Neural cell (in vitro differentiated cells): ENCODE data around the gene JAK3. TPM values are rescaled to one million over a fixed set of nuclear protein-coding genes. Genes with fewer than 3 reads are reported as not detected.

Experiments used
- H2AFZ ChIP-seq: fragments of 200-600, 300-800 bp; sonication (generic), shearing (Covaris generic); 2 replicates; pipeline ENCODE4 v1.6.0; 2014; ENCODE audit warnings: low read depth, mild to moderate bottlenecking, antibody characterized with exemption, low read length, moderate library complexity
- H3F3A ChIP-seq: fragments of 200-600 bp; shearing (Covaris generic); 2 replicates; pipeline ENCODE4 v1.6.1; 2016; ENCODE audit warnings: mild to moderate bottlenecking, moderate library complexity, mixed read lengths, antibody characterized with exemption, low read length; ENCODE audit not compliant: insufficient read depth, poor library complexity, severe bottlenecking
- H3K27ac ChIP-seq: fragments of 200-600, 300-800 bp; sonication (generic), shearing (Covaris generic); 2 replicates; pipeline ENCODE4 v1.5.1; 2014; ENCODE audit warnings: mild to moderate bottlenecking, low read length, moderate library complexity
- H3K27me3 ChIP-seq: fragments of 300-800, 200-600 bp; sonication (generic), shearing (Covaris generic); 2 replicates; pipeline ENCODE4 v1.6.0; 2014; ENCODE audit warnings: mild to moderate bottlenecking, low read depth, low read length, moderate library complexity; ENCODE audit not compliant: insufficient read depth
- H3K36me3 ChIP-seq: fragments of 300-800, 200-600 bp; sonication (generic), shearing (Covaris generic); 2 replicates; pipeline ENCODE4 v1.5.1; 2014; ENCODE audit warnings: mild to moderate bottlenecking, antibody characterized with exemption, low read length, moderate library complexity; ENCODE audit not compliant: insufficient read depth
- H3K4me2 ChIP-seq: fragments of 300-800, 200-600 bp; sonication (generic), shearing (Covaris generic); 2 replicates; pipeline ENCODE4 v1.6.0; 2014; ENCODE audit warnings: mild to moderate bottlenecking, low read length
- H3K4me3 ChIP-seq: fragments of 300-800, 200-600 bp; sonication (generic), shearing (Covaris generic); 2 replicates; pipeline ENCODE4 v1.5.1; 2014; ENCODE audit warnings: mild to moderate bottlenecking, low read length, moderate library complexity
- H3K79me2 ChIP-seq: fragments of 200-600 bp; shearing (Covaris generic); replicated peaks from 2 replicates; pipeline ENCODE4 v1.6.0; 2014; ENCODE audit warnings: mild to moderate bottlenecking, low read length, moderate library complexity; ENCODE audit not compliant: insufficient read depth
- H3K9ac ChIP-seq: fragments of 300-800, 200-600 bp; sonication (generic), shearing (Covaris generic); 2 replicates; pipeline ENCODE4 v1.6.1; 2016; ENCODE audit warnings: mild to moderate bottlenecking, low read length, mixed read lengths
- H3K9me2 ChIP-seq: fragments of 200-600 bp; shearing (Covaris generic); 2 replicates; pipeline ENCODE4 v1.6.1; 2016; ENCODE audit warnings: mild to moderate bottlenecking, low read length, mixed read lengths; ENCODE audit not compliant: insufficient read depth
- H3K9me3 ChIP-seq: fragments of 200-600, 300-800 bp; sonication (generic), shearing (Covaris generic); 2 replicates; pipeline ENCODE4 v1.6.1; 2016; ENCODE audit warnings: mild to moderate bottlenecking, mixed run types, low read length, moderate library complexity, mixed read lengths
- H4K20me1 ChIP-seq: fragments of 200-600 bp; shearing (Covaris generic); 2 replicates; pipeline ENCODE4 v1.6.1; 2016; ENCODE audit warnings: mild to moderate bottlenecking, mixed run types; ENCODE audit not compliant: insufficient read depth
- CTCF ChIP-seq: fragments of 450-650 bp; IDR thresholded peaks from 2 replicates; pipeline ENCODE4 v1.5.1; 2014; ENCODE audit warnings: antibody characterized with exemption, mild to moderate bottlenecking, moderate library complexity; ENCODE audit not compliant: poor library complexity, severe bottlenecking
- EP300 ChIP-seq: fragments of 450-650 bp; conservative IDR thresholded peaks from 2 replicates; pipeline ENCODE4 v1.6.1; 2014; ENCODE audit warnings: antibody characterized with exemption, mild to moderate bottlenecking, moderate library complexity; ENCODE audit not compliant: poor library complexity, severe bottlenecking
- EZH2 ChIP-seq: fragments of 200-600, 300-800 bp; shearing (Covaris generic), sonication (generic); IDR thresholded peaks from 2 replicates; pipeline ENCODE4 v1.6.1; 2014; ENCODE audit warnings: antibody characterized with exemption, low read length, borderline replicate concordance, mild to moderate bottlenecking; ENCODE audit not compliant: insufficient read depth, poor library complexity, severe bottlenecking
- MXI1 ChIP-seq: fragments of 450-650 bp; conservative IDR thresholded peaks from 2 replicates; pipeline ENCODE4 v1.6.1; 2014; ENCODE audit warnings: antibody characterized with exemption, mild to moderate bottlenecking; ENCODE audit not compliant: poor library complexity, severe bottlenecking
- POLR2AphosphoS5 ChIP-seq: IDR thresholded peaks from 2 replicates; pipeline ENCODE4 v1.6.1; 2012
- RAD21 ChIP-seq: fragments of 450-650 bp; conservative IDR thresholded peaks from 2 replicates; pipeline ENCODE4 v1.6.1; 2014; ENCODE audit warnings: antibody characterized with exemption, mild to moderate bottlenecking, moderate library complexity
- REST ChIP-seq: IDR thresholded peaks from 2 replicates; pipeline ENCODE4 v1.6.1; 2012; ENCODE audit warnings: borderline replicate concordance
- SMC3 ChIP-seq: fragments of 450-650 bp; conservative IDR thresholded peaks from 2 replicates; pipeline ENCODE4 v1.6.1; 2014; ENCODE audit warnings: antibody characterized with exemption, mild to moderate bottlenecking, moderate library complexity; ENCODE audit not compliant: poor library complexity
- TAF1 ChIP-seq: IDR thresholded peaks from 2 replicates; pipeline ENCODE4 v1.6.1; 2012; ENCODE audit warnings: low read depth
- polyA plus RNA-seq: library from polyadenylated mRNA; depleted of rRNA; stranded (reverse); fragments of >200 nt; gene quantifications from 2 replicates; pipeline ENCODE4 v1.2.3, GENCODE V29; 2014

The JAK3 gene
- polyA plus RNA-seq, 1 donor from 2014 or later = 0.11 TPM

- TF ChIP-seq RAD21 (no peak), SMC3 (no peak), EP300 (no peak), POLR2AphosphoS5 (no peak), MXI1 (no peak), REST (no peak), CTCF (no peak), EZH2 (no peak), TAF1 (no peak)
- H4K20me1 ChIP-seq = no peaks in the 10 kb centered on the region
- no peaks in the 10 kb centered on the region for H3K9me2 ChIP-seq
- no peak overlapping the region for H2AFZ ChIP-seq
- no peak overlapping the region for H3K4me2 ChIP-seq
- H3F3A ChIP-seq = no peaks in the 10 kb centered on the region
- H3K9ac ChIP-seq = no peak overlapping the region
- H3K79me2 ChIP-seq = no peaks in the 10 kb centered on the region
- H3K27ac ChIP-seq = no peak overlapping the region
- peaks cover 14% of the 10 kb centered on the region for H3K27me3 ChIP-seq
- no peak overlapping the region for H3K4me3 ChIP-seq
- H3K9me3 ChIP-seq = no peaks in the 10 kb centered on the region
- H3K36me3 ChIP-seq = no peaks in the 10 kb centered on the region
Observed at GRCh38 chr19:17846146-17846545, 1.6 kb downstream of the JAK3 start.

GRCh38 chr19:17843908-17844490 is 3.8 kb downstream of the JAK3 start:
- H3K79me2 ChIP-seq = no peaks in the 10 kb centered on the region
- TF ChIP-seq CTCF = no peak
- no peak for TF ChIP-seq RAD21
- TF ChIP-seq EP300 = no peak
- TF ChIP-seq SMC3 = no peak
- TF ChIP-seq TAF1 = no peak

More at GRCh38 chr19:17843908-17844490, 3.8 kb downstream of the JAK3 start:
- Histone ChIP-seq H4K20me1 (no peaks in the 10 kb centered on the region), H3K36me3 (no peaks in the 10 kb centered on the region), H3F3A (no peaks in the 10 kb centered on the region), H3K9ac (no peak overlapping the region), H3K4me3 (no peak overlapping the region), H3K27me3 (peaks cover 14% of the 10 kb centered on the region), H3K9me2 (no peaks in the 10 kb centered on the region), H3K4me2 (no peak overlapping the region), H3K9me3 (no peaks in the 10 kb centered on the region), H2AFZ (no peak overlapping the region), H3K27ac (no peak overlapping the region)
